NCI-H1417 (cell line): Measurements from ENCODE around the gene KLHDC8B.
"Not testable (repeated sequence)": the region's sequence is repeated elsewhere in the genome, so short reads cannot be mapped to it uniquely, and the experiment has no call there.

Experiments used
- DNase-seq, 3 experiments: peaks; one replicate each; lab custom pipeline; 2025; lab: John Stamatoyannopoulos, UW

KLHDC8B gene

DNA sequence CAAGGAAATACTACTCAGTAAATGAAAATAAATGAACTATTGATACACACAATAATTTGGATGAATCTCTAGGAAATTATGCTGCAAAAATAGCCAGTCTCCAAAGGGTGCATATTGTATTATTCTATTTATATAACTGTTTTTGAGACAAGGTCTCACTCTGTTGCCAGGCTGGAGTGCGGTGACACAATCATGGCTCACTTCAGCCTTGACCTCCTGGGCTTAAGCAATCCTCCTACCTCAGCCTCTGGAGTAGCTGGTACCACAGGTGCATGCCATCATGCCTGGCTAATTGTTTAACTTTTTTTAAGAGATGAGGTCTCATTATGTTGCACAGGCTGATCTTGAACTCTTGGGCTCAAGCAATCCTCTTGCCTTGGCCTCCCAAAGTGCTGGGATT is 12.5 kb downstream of the KLHDC8B start:
- DNase-seq, result no peak

DNA sequence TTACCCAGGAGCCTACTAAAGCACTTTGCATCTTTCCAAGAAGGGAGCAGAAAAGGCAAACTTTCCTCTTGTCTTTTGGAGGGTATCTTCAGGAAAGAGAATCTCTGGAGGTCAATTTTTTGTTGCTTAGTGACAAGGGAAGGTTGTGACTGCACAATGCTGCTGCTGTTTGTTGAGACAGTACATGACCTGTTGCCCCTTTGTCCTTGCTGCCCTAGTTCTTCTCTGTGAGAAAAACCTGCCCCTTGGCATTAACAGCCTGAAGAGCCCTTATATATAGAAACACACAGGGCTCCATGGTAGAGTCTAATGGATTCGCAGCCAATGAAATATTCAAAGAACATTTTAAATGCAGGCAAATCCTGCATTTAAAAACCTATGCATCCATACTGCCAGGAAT is 20.3 kb downstream of the KLHDC8B start:
- DNase-seq, result no peak

DNA sequence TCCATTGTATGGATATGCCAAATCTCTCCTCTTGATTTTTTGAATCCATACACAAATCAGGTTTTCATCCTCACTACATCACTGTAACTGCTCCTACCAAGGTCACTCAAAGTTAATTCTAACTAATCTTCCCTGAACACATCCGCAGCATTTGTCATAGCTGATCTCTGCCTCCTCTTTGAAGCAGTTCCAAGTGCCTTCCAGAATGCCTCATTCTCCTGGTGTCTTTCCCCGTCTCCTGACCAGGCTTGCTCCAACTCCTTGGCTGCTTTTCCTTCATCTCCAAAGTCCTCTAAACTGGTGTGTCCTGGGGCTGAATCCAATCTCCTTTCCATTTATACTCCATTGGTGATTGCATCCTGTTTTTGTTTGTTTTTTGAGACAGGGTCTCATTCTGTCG is 26.8 kb downstream of the KLHDC8B start:
- DNase-seq, result no peak

DNA sequence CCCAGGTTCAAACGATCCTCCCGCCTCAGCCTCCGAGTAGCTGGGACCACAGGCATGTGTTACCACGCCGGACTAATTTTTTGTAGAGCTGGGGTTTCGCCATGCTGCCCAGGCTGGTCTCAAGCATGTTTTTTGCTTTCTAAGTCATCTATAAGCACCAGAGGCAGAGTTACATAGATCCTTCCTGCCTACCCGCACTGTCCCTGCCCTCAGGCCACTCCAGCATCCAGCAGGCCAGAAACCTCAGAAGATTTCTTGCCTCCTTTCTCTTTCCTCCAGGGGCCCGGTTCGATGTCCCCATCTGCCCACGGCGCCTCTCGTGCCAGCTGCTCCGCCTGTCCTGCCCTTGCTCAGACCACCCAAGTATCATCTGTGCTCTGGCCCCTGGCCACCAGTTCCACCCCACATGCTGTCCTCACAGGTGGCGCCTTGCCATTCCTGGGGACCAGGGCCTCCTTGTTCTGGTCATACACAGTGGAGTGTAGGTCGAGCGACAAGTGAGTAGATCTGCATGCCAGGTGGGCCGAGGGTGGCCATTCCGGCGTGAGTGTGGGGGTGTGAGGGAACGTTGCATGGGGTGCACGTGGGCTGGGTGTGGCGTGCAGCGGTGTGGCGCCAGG is 27.3 kb downstream of the KLHDC8B start:
- no peak for DNase-seq

DNA sequence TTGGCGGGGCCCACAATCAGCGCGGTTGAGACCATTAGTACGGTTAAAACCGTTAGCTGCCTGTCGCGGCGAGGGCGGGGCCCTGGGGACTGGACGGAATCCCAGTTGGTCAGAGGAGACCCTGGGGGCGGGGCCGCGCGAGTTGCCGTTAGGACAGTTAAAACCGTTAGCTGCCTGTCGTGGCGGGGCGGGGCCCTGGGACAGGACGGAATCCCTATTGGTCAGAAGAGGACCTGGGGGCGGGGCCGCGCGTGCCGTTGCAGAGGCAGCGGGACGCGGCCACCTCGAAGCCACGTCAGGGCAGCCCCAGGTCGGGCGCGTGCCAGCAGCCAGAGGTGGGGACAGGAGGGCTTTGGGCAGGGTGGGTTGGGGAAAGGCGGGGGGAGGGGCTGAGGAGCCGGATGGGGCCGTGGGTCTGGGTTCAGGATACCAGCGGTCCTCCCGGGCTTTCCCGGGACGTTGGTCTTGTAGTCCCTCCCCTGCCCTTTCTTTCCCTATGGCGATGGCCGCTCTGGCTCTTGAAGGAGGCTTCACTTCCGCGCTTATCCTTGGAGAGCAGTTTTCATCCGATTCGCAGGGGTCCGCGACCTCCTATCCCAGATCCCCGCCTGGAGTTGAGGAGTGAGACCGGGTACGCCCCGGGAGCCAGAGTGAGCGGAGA is 28.0 kb downstream of the KLHDC8B start:
- DNase-seq, result no peak

DNA sequence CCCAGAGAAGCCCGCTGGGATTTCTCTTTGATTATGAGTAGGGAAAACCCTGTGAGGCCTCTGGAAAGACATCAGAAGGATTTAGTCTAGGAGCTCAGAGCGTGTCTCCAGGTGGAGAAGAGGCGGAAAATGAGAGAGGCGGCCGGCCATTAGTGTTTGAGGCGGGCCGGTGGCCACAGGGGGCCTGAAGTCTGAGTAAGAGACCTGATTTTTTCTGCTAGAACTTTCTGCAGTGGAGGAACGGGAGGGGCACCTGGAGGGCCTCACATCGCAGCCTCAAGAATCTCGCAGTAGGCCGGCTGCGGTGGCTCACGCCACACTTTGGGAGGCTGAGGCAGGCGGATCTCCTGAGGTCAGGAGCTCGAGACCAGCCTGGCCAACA is 28.5 kb downstream of the KLHDC8B start:
- DNase-seq, result no peak

DNA sequence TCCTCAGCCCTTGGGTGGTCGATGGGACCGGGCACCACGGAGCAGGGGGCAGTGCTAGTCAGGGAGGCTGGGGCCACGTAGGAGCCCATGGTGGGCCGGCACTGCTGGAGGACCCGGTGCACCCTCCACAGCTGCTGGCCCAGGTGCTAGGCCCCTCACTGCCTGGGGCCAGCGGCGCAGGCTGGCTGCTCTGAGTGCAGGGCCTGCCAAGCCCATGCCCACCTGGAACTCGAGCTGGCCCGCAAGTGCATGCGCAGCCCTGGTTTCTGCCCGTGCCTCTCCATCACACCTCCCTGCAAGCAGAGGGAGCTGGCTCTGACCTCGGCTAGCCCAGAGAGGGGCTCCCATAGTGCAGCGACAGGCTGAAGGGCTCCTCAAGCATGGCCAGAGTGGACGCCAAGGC is 42.1 kb downstream of the KLHDC8B start:
- no peak for DNase-seq

DNA sequence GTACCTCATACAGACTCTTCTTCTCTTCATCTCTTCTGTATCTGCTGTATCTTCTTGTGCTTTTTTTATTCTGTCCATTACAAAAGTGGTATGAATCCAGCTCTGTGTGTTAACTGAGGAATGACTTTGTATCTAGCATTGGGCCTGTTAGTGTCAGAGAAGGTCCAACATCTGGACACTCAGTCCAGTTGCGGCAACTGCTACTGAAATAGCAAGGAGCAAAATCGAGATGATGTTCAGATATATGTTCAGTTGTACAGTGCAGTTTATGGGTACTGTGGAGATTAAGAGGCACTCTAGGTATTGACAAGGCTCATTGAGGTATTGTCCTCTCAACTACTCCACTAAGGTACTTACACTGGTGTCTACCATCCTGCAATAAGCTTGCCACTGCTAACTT is 42.6 kb downstream of the KLHDC8B start:
- no peak for DNase-seq

DNA sequence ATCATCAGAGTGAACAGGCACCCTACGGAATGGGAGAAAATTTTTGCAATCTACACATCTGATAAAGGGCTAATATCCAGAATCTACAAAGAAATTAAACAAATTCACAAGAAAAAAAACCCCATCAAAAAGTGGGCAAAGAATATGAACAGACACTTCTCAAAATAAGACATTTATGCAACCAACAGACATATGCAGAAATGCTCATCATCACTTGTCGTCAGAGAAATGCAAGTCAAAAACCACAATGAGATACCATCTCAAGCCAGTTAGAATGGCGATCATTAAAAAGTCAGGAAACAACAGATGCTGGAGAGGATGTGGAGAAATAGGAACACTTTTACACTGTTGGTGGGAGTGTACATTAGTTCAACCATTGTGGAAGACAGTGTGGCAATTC is 45.3 kb downstream of the KLHDC8B start:
- DNase-seq, result not testable (repeated sequence)

DNA sequence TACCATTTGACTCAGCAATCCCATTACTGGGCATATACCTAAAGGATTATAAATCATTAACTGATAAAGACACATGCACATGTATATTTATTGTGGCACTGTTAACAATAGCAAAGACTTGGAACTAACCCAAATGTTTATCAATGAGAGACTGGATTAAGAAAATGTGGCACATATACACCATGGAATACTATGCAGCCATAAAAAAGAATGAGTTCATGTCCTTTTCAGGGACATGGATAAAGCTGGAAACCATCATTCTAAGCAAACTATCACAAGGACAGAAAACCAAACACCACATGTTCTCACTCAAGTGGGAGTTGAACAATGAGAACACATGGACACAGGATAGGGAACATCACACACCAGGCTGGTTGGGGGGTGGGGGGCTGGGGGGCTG is 45.7 kb downstream of the KLHDC8B start:
- not testable (repeated sequence) for DNase-seq

DNA sequence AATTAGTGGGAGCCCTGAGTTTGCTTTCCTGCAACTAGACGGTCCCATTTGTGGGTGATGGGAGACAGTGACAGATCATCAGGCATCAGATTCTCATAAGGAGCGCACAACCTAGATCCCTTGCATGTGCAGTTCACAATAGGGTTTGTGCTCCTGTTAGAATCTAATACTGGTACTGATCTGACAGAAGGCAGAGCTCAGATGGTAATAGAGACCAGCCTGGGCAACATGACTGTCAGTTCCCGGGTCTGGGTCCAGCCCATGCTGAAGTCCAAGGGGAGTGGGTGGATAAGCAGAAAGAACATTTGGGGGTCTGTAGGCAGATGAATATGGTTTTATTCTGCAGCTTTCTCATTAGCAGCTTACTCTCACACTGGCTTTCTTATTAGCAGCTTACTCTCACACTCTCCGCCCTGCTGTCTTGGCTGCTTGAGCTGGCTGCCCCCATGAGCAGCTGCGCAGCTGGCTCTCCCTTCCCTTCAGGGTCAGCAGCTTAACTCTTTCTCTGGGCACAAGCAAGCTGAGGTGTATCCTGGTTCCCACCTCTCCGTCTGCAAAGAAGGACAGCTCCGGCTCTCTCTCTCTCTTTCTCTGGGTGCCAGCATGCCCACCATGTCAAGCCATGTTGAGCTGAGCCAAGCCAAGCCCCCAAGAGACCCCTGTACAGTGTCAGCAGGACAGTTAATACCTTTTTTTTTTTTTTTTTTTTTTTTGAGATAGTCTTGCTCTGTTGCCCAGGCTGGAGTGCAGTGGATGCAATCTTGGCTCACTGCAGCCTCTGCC is 46.5 kb downstream of the KLHDC8B start:
- no peak for DNase-seq

DNA sequence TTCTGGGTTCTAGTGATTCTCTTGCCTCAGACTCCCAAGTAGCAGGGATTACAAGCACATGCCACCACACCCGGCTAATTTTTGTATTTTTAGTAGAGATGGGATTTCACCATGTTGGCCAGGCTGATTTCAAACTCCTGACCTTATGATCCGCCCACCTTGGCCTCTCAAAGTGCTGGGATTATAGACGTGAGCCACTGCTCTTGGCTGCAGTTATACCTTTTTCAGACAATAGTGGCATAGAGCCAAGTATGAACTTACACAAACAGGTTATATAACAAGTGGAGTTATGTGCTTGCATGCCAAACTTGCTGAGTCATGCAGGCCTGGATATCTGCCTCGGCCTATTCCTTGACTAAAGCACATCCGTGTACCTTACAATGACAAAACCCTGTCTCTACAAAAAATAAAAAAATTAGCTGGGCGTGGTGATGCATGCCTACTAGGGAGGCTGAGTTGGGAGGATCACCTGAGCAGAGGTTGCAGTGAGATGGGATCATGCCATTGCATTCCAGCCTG is 47.1 kb downstream of the KLHDC8B start:
- peak in 1 of 3 experiments; percentile 19 for DNase-seq

DNA sequence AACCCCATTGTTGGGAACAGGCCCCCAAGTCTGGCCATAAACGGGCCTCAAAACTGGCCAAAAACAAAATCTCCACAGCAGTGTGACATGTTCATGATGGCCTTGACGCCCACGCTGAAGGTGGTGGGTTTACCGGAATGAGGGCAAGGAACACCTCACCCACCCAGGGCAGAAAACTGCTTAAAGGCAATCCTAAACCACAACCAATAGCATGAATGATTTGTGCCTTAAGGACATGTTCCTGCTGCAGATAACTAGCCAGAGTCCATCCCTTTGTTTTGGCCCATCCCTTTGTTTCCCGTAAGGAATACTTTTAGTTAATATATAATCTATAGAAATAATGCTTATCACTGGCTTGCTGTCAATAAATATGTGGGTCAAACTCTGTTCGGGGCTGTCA is 47.7 kb downstream of the KLHDC8B start:
- DNase-seq, result no peak

DNA sequence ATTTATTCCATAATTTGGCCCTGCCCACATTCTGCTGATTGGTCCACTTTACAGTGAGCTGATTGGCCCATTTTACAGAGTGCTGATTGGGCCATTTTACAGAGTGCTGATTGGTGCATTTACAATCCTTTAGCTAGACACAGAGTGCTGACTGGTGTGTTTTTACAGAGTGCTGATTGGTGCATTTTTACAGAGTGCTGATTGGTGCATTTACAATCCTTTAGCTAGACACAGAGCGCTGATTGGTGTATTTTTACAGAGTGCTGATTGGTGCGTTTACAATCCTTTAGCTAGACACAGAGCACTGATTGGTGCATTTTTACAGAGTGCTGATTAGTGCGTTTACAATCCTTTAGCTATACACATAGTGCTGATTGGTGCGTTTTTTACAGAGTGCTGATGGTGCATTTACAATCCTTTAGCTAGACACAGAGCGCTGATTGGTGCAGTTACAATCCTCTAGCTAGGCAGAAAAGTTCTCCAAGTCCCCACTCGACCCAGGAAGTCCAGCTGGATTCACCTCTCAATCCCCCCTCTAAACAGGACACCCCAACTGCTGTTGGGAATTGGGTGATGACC is 49.7 kb downstream of the KLHDC8B start:
- not testable (repeated sequence) for DNase-seq

DNA sequence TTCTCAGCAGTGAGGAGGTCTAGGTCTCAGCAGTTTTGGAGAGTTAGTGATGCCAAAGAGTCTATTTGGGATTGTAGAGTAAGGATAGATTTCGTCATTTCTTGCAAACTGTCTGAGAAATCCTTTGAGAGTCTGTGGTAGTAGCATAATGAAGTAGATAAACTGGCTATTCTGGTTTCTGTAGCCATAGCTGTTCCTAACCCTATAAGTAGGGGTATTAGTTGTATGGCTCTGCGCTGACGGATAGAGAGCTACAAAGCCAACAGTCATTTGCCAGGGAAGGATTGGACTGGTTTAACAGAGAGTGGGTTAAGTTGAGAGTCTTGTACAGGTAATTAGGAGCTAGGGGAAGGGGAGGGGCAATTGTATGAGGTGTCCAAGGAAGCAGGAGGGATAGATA is 50.6 kb downstream of the KLHDC8B start:
- DNase-seq, result no peak
